IMR-90 (cell line): ENCODE results near the gene RAD51B. TPM values are rescaled to one million over a fixed set of nuclear protein-coding genes. Genes with fewer than 3 reads are reported as not detected.
A peak's percentile ranks its signal among the peaks of the same experiment; 100 is the strongest.

Experiments
- ATAC-seq: fragments of 200-7000 bp; cut with Tn5 transposase; 2 replicates; pipeline ENCODE4 v1.9.1; 2020; ENCODE audit warnings: low read depth, mild to moderate bottlenecking, moderate library complexity
- BruUV-seq: library from RNA; stranded (reverse); fragments of 400-500 nt; replicated peaks from 2 replicates; lab custom pipeline; 2021; lab: Mats Ljungman, UMichigan
- CTCF ChIA-PET: fragments of 300-600 bp; formaldehyde crosslinking; extraction: SDS; loops from one replicate; lab custom pipeline; 2021; ENCODE audit warnings: antibody characterized with exemption; lab: Yijun Ruan, JAX
- POLR2A ChIA-PET: fragments of 300-600 bp; sonication (Branson Sonifier 250); formaldehyde crosslinking; loops from one replicate; lab custom pipeline; 2022; ENCODE audit warnings: antibody characterized with exemption; ENCODE audit not compliant: unreplicated experiment; lab: Charles Lee
- DNase-seq: peaks from one replicate; pipeline ENCODE4 v3.0.0; 2013
- H2AFZ ChIP-seq: replicated peaks from 2 replicates; pipeline ENCODE3; 2013; ENCODE audit warnings: low read length, mild to moderate bottlenecking; ENCODE audit not compliant: poor library complexity
- H2AK5ac ChIP-seq: 2 replicates; pipeline ENCODE4 v1.6.1; 2013; ENCODE audit warnings: low read depth, low read length, inconsistent platforms
- H2AK9ac ChIP-seq: replicated peaks from 2 replicates; pipeline ENCODE3; 2013; ENCODE audit warnings: mild to moderate bottlenecking, low read depth, low read length, moderate library complexity; ENCODE audit not compliant: poor library complexity
- H2BK120ac ChIP-seq: 2 replicates; pipeline ENCODE4 v1.6.1; 2013; ENCODE audit warnings: low read depth, low read length, inconsistent platforms
- H2BK15ac ChIP-seq: 3 replicates; pipeline ENCODE4 v1.6.1; 2013; ENCODE audit warnings: low read depth, low read length, inconsistent platforms
- H2BK20ac ChIP-seq: 2 replicates; pipeline ENCODE4 v1.6.1; 2013; ENCODE audit warnings: low read depth, mild to moderate bottlenecking, inconsistent platforms, low read length, moderate library complexity
- H2BK5ac ChIP-seq: 2 replicates; pipeline ENCODE4 v1.6.1; 2013; ENCODE audit warnings: mild to moderate bottlenecking, low read depth, low read length, inconsistent platforms; ENCODE audit not compliant: poor library complexity, severe bottlenecking
- H3K14ac ChIP-seq: replicated peaks from 2 replicates; pipeline ENCODE4 v1.6.1; 2013; ENCODE audit warnings: low read depth, low read length, inconsistent platforms
- H3K18ac ChIP-seq: 2 replicates; pipeline ENCODE4 v1.6.1; 2013; ENCODE audit warnings: low read depth, low read length, control low read depth
- H3K23ac ChIP-seq: 2 replicates; pipeline ENCODE4 v1.6.1; 2013; ENCODE audit warnings: low read depth, low read length, inconsistent platforms
- H3K27ac ChIP-seq: 2 replicates; pipeline ENCODE4 v1.5.1; 2013; ENCODE audit warnings: mild to moderate bottlenecking, control low read depth, low read length; ENCODE audit not compliant: insufficient read depth
- H3K27me3 ChIP-seq: 2 replicates; pipeline ENCODE4 v1.6.1; 2013; ENCODE audit warnings: low read length; ENCODE audit not compliant: control insufficient read depth, insufficient read depth
- H3K36me3 ChIP-seq: 2 replicates; pipeline ENCODE4 v1.6.1; 2013; ENCODE audit warnings: low read length, mixed read lengths; ENCODE audit not compliant: control insufficient read depth, insufficient read depth
- H3K4ac ChIP-seq: 2 replicates; pipeline ENCODE4 v1.6.1; 2013; ENCODE audit warnings: low read depth, low read length, inconsistent platforms
- H3K4me1 ChIP-seq: 2 replicates; pipeline ENCODE4 v1.6.1; 2013; ENCODE audit warnings: low read length, mixed read lengths; ENCODE audit not compliant: control insufficient read depth, insufficient read depth
- H3K4me2 ChIP-seq: 2 replicates; pipeline ENCODE4 v1.6.1; 2013; ENCODE audit warnings: low read depth, mild to moderate bottlenecking, control low read depth, low read length, moderate library complexity
- H3K4me3 ChIP-seq: 2 replicates; pipeline ENCODE4 v1.5.1; 2013; ENCODE audit warnings: low read depth, mild to moderate bottlenecking, control low read depth, low read length, moderate library complexity; ENCODE audit not compliant: insufficient read depth
- H3K56ac ChIP-seq: 2 replicates; pipeline ENCODE4 v1.6.1; 2013; ENCODE audit warnings: low read length, inconsistent platforms; ENCODE audit not compliant: insufficient read depth; ENCODE audit errors: extremely low read depth
- H3K79me1 ChIP-seq, 2 experiments: 2 replicates each; pipeline ENCODE4 v1.6.1; 2013; ENCODE audit warnings: low read length in 2 of 2, inconsistent platforms in 1 of 2, low read depth in 1 of 2
- H3K9ac ChIP-seq: 2 replicates; pipeline ENCODE4 v1.6.1; 2013; ENCODE audit warnings: low read depth, low read length, control low read depth
- H3K9me1 ChIP-seq: 2 replicates; pipeline ENCODE4 v1.6.1; 2013; ENCODE audit warnings: low read length, inconsistent platforms; ENCODE audit not compliant: insufficient read depth
- H3K9me3 ChIP-seq: 2 replicates; pipeline ENCODE4 v1.6.1; 2013; ENCODE audit warnings: low read length; ENCODE audit not compliant: control insufficient read depth, insufficient read depth
- H4K20me1 ChIP-seq: 2 replicates; pipeline ENCODE4 v1.6.1; 2013; ENCODE audit warnings: low read length, inconsistent platforms; ENCODE audit not compliant: insufficient read depth
- H4K5ac ChIP-seq: 2 replicates; pipeline ENCODE4 v1.6.1; 2013; ENCODE audit warnings: mild to moderate bottlenecking, low read depth, low read length, control low read depth
- H4K8ac ChIP-seq, 2 experiments: 2 replicates each; pipeline ENCODE4 v1.6.1; 2013; ENCODE audit warnings: low read depth in 2 of 2, low read length in 2 of 2, control low read depth in 1 of 2, inconsistent platforms in 1 of 2
- H4K91ac ChIP-seq: 2 replicates; pipeline ENCODE4 v1.6.1; 2013; ENCODE audit warnings: low read depth, low read length, inconsistent platforms; ENCODE audit not compliant: insufficient read depth
- BHLHE40 ChIP-seq: fragments of 150-350 bp; IDR thresholded peaks from 2 replicates; pipeline ENCODE4 v1.6.1; 2016; ENCODE audit warnings: mild to moderate bottlenecking, low read depth, low read length
- CEBPB ChIP-seq: IDR thresholded peaks from 2 replicates; pipeline ENCODE4 v1.6.1; 2012; ENCODE audit warnings: low read depth, low read length, improper control_type of control experiment
- ELK1 ChIP-seq: fragments of 150-350 bp; IDR thresholded peaks from 2 replicates; pipeline ENCODE4 v1.6.1; 2016; ENCODE audit warnings: low read depth, mild to moderate bottlenecking, low read length, moderate library complexity, borderline replicate concordance
- FOS ChIP-seq: fragments of 150-350 bp; IDR thresholded peaks from 2 replicates; pipeline ENCODE4 v1.6.1; 2016; ENCODE audit warnings: low read depth, low read length
- MAFK ChIP-seq: IDR thresholded peaks from 2 replicates; pipeline ENCODE4 v1.6.1; 2012; ENCODE audit warnings: low read depth, low read length, improper control_type of control experiment
- MAZ ChIP-seq: IDR thresholded peaks from 2 replicates; pipeline ENCODE4 v1.6.1; 2012; ENCODE audit warnings: low read depth, mild to moderate bottlenecking, low read length, improper control_type of control experiment, moderate library complexity, borderline replicate concordance
- POLR2A ChIP-seq: IDR thresholded peaks from 2 replicates; pipeline ENCODE4 v1.6.1; 2012; ENCODE audit warnings: mild to moderate bottlenecking, low read depth, low read length
- RAD21 ChIP-seq: IDR thresholded peaks from 2 replicates; pipeline ENCODE4 v1.6.1; 2012; ENCODE audit warnings: low read length, improper control_type of control experiment
- RCOR1 ChIP-seq: IDR thresholded peaks from 2 replicates; pipeline ENCODE4 v1.6.1; 2012; ENCODE audit warnings: mild to moderate bottlenecking, low read length, improper control_type of control experiment; ENCODE audit not compliant: insufficient replicate concordance
- RFX5 ChIP-seq: IDR thresholded peaks from 2 replicates; pipeline ENCODE4 v1.8.0; 2012; ENCODE audit warnings: low read depth, mild to moderate bottlenecking, low read length, moderate library complexity
- WGBS, 2 experiments: methylation state at CpG; one replicate each; pipeline versions ENCODE4 v1.1.5 to v1.1.7; 2013; ENCODE audit warnings: missing lambda C conversion rate in 2 of 2; ENCODE audit not compliant: insufficient read length in 1 of 2; ENCODE audit errors: extremely low coverage in 2 of 2; 5-methylcytosine and 5-hydroxymethylcytosine counted together
- dilution Hi-C: fragments of 300-500 bp; cut with HindIII; formaldehyde crosslinking; loops from one replicate; pipeline ENCODE4 v1.14.3; 2018; ENCODE audit warnings: low sequenced_read_pairs; ENCODE audit not compliant: unreplicated experiment
- in situ Hi-C: fragments of 300-500 bp; cut with MboI; formaldehyde crosslinking; loops from 3 replicates; pipeline ENCODE4 v1.14.3; 2019; ENCODE audit warnings: low sequenced_read_pairs, inconsistent platforms, mixed read lengths
- intact Hi-C: fragments of 100-400 bp; cut with micrococcal nuclease; formaldehyde crosslinking; loops from 2 replicates; pipeline ENCODE4 v1.10.0; 2022
- polyA plus RNA-seq, 3 experiments: library from polyadenylated mRNA; depleted of rRNA; stranded (reverse); fragments of >200 nt; gene quantifications; 2 replicates each; pipeline ENCODE4 v1.2.3, GENCODE V29; 2012; ENCODE audit warnings: low replicate concordance in 1 of 3
- total RNA-seq: library from RNA; depleted of rRNA; stranded (reverse); fragments of >200 nt; gene quantifications from 2 replicates; pipeline ENCODE4 v1.2.3, GENCODE V29; 2012

Gene RAD51B
- total and polyA plus RNA-seq, 2 of the 4 experiments (the other 2 are of a cell fraction): 5.1 to 18.8 TPM

GRCh38 chr14:68592948-68593556, 773.5 kb downstream of the RAD51B start:
- Histone ChIP-seq H3K4me3 (no peak overlapping the region), H3K36me3 (no peaks in the 10 kb centered on the region), H2BK20ac (peak overlapping the region; percentile 71), H3K4me1 (peaks cover 24% of the 10 kb centered on the region), H2AK5ac (peak overlapping the region; percentile 82; the same call in 1 of the 2 replicates), H4K91ac (peak overlapping the region; percentile 77), H4K5ac (peak overlapping the region; percentile 27; the same call in 1 of the 2 replicates), H3K9ac (no peak overlapping the region), H3K23ac (peak overlapping the region; percentile 8; the same call in 1 of the 2 replicates), H3K14ac (0 out of 2 replicates have a peak overlapping the region, but pooled peaks have one; percentile 3), H4K20me1 (no peaks in the 10 kb centered on the region), H2AFZ (no peak overlapping the region), H3K18ac (no peak overlapping the region), H2BK15ac (peak overlapping the region; percentile 84; the same call in 2 of the 3 replicates), H2AK9ac (peak overlapping the region; percentile 7), H2BK5ac (peak overlapping the region; percentile 37), H3K27ac (no peak overlapping the region), H3K56ac (peak overlapping the region; percentile 25; the same call in 1 of the 2 replicates), H3K4ac (peak overlapping the region; percentile 73), H3K79me1 (no peaks in the 10 kb centered on the region), H3K9me3 (no peaks in the 10 kb centered on the region), H2BK120ac (peak overlapping the region; percentile 93), H3K9me1 (peaks cover 24% of the 10 kb centered on the region), H3K27me3 (no peaks in the 10 kb centered on the region), H4K8ac (peak overlapping the region; percentile 41 to 73; a peak in 2 of 4 replicates), H3K4me2 (no peak overlapping the region)
- in situ Hi-C loops (no loop called here), intact Hi-C loops (no loop called here), dilution Hi-C loops (no loop called here)
- ChIA-PET CTCF (no interaction called here), POLR2A (no interaction called here)
- no TSS peak for BruUV-seq
- TF ChIP-seq FOS: no peak
- TF ChIP-seq RCOR1: no peak
- TF ChIP-seq RFX5: no peak
- TF ChIP-seq POLR2A: no peak
- TF ChIP-seq MAZ: no peak
- TF ChIP-seq RAD21: no peak
- TF ChIP-seq ELK1: no peak
- TF ChIP-seq CEBPB: no peak
- TF ChIP-seq BHLHE40: no peak
- TF ChIP-seq MAFK: no peak
- ATAC-seq (no peak), DNase-seq (no peak)
- WGBS, 2 experiments: 94% methylated on average over 4 of the region's 7 CpGs; no CpG with 5 or more reads in 1 of the 2 experiments
